HG03521 (cell line): ENCODE results near the gene CD58.
"Not testable (repeated sequence)": the region's sequence is repeated elsewhere in the genome, so short reads cannot be mapped to it uniquely, and the experiment has no call there.

ENCODE experiments used
- ATAC-seq: cut with Tn5 transposase; IDR thresholded peaks from one replicate; pipeline ENCODE4 v1.9.1; 2021; ENCODE audit warnings: mild to moderate bottlenecking, moderate library complexity; ENCODE audit not compliant: unreplicated experiment

Gene CD58

DNA sequence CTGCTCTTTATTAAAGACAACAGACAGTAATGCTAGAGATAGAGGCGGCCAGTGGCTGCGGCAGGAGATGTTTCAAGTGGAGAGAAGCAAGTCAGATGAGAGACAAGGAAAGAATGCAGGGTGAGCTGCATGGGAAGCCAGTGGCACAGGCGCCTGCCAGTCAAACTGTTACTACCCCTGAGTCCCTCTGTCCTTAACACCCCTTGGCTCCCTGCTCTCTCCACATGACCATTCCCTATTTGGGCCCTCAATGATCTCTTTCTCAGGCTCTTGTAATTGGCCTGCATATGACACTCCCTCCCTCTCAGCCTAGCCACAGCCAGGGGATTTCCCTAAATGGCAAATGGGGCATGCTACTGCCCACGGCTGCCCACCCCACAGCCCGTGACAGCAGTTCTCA, 22.6 kb upstream of the CD58 start:
- not testable (repeated sequence) for ATAC-seq

DNA sequence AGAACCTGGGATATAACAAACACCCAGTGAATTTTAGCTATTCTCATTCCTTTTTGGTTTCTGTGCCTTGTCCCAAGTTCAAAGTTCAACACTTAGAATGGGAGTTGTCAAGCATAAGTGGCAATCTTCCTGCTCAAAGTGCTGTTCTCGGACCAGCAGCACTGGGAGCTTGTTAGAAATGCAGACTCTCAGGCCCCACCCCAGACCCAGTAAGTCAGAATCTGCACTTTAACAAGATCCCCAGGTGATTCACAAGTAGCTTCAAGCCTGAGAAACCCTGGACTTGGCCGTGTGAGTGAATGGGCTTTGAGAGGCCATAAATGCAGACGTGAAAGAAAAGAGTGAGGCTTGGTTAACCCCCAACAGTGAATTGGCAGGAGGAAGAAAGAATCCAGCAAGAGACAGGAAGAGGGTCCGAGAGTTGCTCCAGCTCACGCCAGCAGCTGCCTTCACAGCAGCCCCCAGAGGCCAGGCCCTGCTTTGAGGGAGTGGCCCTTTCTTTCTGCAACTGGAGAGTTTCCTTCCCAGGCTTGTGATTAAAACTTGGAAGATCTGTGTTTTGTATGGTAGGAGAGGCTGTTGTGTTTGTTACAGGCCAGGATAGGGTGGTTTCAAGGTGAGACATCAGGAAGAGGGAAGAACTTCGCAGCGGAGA, 21.3 kb upstream of the CD58 start:
- ATAC-seq = not testable (repeated sequence)

- ATAC-seq = not testable (repeated sequence)
Measured at GRCh38 chr1:116591006-116591950, 20.5 kb upstream of the CD58 start.

DNA sequence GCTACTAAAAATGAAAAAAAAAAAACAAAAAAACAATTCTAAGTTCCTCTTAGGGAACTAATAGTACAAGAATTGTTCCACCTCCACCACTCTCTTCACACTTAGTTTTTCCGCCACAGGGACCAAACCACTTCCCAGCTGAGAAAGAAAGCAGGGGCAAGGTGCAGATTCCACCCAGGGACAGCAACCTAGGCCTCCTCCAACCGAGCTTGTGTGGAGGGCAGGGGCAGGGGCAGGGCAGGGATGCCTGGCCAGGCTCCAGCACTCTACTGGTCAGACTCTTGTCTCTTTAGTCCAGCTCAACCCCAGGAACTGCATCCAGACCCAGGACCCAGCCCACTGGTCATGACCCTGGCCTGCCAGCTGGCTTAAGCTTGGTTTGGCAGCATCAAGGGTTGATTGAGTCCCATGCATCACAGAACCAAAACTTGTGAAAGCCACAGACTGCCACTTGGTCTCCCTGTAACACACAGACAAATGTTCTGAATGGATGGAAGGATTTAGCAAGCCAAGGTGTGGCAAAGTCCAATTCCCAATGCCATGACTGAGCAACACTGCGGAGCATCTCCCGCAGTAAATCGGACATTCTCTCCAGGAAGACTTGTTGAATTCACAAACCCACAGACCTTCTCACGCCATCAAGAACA, 19.7 kb upstream of the CD58 start:
- ATAC-seq = not testable (repeated sequence)

DNA sequence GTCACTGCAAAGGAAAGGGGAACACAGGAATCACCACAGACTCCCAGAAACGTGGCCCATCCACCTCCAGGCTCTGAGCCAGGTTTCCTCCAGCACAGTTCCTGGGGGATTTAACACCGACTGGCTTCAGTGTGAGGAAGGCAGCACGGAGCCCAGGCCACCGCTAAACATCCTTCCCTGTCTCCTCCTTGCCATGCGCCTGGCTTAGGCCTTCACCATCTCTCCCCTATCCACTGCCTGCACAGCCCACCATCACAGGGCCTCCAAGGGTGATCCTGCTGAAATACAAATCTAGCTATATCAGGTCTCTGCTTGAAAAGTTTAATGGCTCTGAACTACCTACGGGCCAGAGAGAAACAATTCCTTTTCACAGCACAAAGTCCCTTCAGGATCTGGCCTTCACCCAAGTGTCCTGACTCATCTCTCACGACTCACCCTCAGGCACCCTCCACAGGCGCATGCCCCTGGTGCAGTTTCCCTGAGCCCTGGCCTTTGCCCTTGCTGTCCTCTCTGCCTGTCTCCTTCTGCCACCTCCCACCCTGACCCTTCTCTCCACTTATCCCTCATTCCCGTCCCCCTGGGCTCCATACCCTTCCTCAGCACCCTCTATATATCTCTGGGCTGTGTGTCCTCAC, 18.4 kb upstream of the CD58 start:
- ATAC-seq = not testable (repeated sequence)

GRCh38 chr1:116587501-116588227, 16.8 kb upstream of the CD58 start:
- ATAC-seq = no peak

DNA sequence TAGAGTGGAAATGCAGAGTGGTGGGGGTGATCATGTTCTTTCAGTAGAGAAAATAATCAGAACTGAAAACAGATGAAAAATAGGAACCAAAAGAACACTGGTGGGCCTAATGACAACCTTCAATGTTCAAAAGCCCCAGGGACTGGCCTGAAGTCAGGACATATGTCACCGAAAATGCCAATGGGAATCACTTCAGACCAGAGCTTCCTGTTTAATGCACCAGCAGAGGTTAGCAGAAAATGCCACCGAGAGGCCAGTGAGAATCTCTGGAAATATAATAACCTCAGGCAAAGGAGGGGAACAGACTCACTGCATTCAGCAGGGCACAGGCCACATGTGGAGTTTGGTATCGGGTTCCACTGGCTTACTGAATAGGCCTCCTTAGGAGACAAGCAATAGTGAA, 15.9 kb upstream of the CD58 start:
- no peak for ATAC-seq

DNA sequence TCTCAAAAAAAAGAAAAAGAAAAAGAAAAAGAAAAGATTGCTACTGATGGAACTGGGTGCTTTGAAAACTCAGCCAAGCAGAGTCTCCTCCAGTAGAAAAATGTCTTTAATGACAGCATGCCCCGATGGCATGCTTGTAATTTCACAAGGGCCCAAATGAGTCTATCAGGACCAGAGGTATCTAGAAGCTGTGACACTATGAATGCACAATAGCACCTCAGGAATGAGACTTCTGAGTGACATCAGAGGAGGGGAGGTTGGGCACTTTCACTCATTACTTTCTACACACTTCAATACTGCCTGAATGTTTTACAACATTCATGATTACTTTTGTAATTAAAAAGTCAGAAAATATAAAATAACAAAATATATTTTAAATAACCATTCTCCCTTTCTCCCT, 15.1 kb upstream of the CD58 start:
- ATAC-seq = no peak

GRCh38 chr1:116581323-116581885, 10.6 kb upstream of the CD58 start:
- ATAC-seq = no peak

GRCh38 chr1:116580446-116581322, 9.9 kb upstream of the CD58 start:
- ATAC-seq = no peak

GRCh38 chr1:116579259-116579875, 8.5 kb upstream of the CD58 start:
- ATAC-seq = no peak

DNA sequence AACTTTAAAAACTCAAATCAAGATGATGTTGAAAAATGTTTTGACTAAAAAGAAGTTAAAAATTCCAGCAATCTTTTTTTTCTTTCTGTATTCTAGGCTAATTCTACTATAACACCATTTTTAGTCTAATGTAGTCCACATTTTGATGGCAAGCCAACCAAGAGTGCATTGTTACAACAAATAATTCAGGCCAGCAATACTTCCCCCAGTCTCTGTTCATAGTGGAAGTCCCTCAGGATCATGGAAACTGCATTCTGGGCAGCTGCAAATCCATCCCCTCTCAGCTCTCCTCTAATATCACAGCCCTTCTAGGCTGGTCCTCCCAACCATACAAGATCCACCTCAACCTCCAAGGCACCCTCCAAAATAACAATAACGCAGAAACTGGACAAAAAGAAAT, 7.8 kb upstream of the CD58 start:
- ATAC-seq = no peak

DNA sequence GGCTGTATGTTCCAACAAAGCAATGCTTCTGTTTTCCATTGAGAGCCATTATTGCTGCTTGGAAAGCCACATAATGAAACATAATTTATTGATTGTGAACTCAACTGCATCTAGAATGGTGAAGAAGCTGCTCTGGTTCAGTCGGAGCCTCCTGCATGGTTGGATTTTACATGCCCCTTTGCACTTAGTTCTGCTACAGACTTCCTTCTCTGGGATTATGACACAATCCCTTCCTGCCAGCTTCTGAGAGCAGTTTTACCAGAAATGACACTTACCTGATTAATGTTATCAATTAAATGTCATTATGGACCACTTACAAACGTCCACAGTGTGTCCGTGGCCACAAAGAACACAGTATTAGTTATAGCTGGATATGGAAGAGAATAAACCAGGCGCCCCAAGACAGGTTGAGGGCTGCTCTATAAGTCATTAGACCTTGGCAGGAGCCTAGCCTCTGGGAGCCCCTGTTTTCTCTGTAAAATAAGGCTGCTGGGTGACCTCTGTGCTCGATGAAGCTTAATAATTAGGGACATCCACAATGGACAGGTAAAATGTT, 7.0 kb upstream of the CD58 start:
- no peak for ATAC-seq

GRCh38 chr1:116574581-116575291, 3.9 kb upstream of the CD58 start:
- no peak for ATAC-seq

DNA sequence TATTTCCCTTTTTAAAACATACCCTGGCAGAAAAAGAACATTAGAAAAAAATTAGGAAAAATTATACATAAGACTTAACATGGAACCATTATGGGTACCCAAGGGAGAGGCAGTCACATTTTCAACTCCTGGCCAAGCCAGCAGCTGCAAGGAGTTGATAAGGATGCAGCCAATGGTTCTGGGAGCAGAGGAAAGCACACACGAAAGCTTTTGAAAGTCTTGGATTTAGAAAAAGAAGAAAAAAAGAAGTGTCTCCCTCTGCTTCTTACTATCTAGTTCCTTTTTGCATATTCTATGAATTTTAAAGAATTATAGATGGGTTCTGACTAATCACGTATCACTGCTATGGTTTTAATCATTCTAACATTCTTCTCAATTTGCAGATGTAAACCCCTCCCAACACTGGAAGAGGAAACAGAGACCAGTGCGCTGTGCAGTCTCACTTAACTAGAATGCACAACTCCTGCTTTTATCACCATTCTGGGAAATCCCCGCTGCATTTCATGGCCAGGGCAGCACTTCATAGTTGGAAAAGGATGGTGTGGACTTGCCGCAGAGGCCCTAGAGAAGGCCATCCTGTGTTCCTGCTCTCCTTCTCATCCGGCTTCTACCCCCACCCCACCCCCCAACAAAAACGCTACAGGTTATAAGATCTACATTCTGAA, 2.7 kb upstream of the CD58 start:
- ATAC-seq = no peak

GRCh38 chr1:116572771-116573430, 2.1 kb upstream of the CD58 start:
- no peak for ATAC-seq

GRCh38 chr1:116572099-116572498, 1.3 kb upstream of the CD58 start:
- no peak for ATAC-seq
